HEK293 (cell line): ENCODE measurements around the gene NOXO1.

Source experiments
- CTCF ChIA-PET: fragments of 350-600 bp; formaldehyde crosslinking; extraction: SDS; loops from one replicate; lab custom pipeline; 2021; ENCODE audit warnings: antibody characterized with exemption; lab: Yijun Ruan, JAX
- POLR2A ChIA-PET: fragments of 300-600 bp; formaldehyde crosslinking; extraction: SDS; loops from one replicate; lab custom pipeline; 2020; ENCODE audit warnings: antibody characterized with exemption, inconsistent platforms; lab: Yijun Ruan, JAX
- H3K27ac ChIP-seq: fragments of 200-500 bp; sonication (Bioruptor generic); 2 replicates; pipeline ENCODE4 v1.5.1; 2014; ENCODE audit warnings: low read depth, low read length, control low read depth, inconsistent platforms; ENCODE audit errors: extremely low read depth
- H3K36me3 ChIP-seq, 2 experiments: fragments of 200-500 bp in 1 of 2; sonication (Bioruptor generic) in 1 of 2; 1 replicate in 1 of 2; 2 replicates in 1 of 2; pipeline ENCODE4 v1.5.1; 2014 to 2017; ENCODE audit warnings: inconsistent platforms in 2 of 2, low read length in 2 of 2; ENCODE audit not compliant: control insufficient read depth in 2 of 2, insufficient read depth in 1 of 2
- H3K4me1 ChIP-seq: fragments of 200-500 bp; sonication (Bioruptor generic); 2 replicates; pipeline ENCODE4 v1.5.1; 2014; ENCODE audit warnings: mild to moderate bottlenecking, low read length, inconsistent platforms; ENCODE audit not compliant: control insufficient read depth, insufficient read depth
- H3K4me3 ChIP-seq: 2 replicates; pipeline ENCODE4 v1.5.1; 2011; ENCODE audit warnings: low read depth, mild to moderate bottlenecking, control low read depth, low read length, moderate library complexity
- H3K9me3 ChIP-seq: fragments of 200-500 bp; sonication (Bioruptor generic); 2 replicates; pipeline ENCODE4 v1.5.1; 2014; ENCODE audit warnings: low read depth, low read length, inconsistent platforms; ENCODE audit not compliant: control insufficient read depth, insufficient read depth
- GLIS1 ChIP-seq: fragments of 450-650 bp; formaldehyde crosslinking; IDR thresholded peaks from 2 replicates; pipeline ENCODE4 v1.5.1; 2016; ENCODE audit warnings: missing biosample characterization, missing genetic modification characterization
- GLIS2 ChIP-seq: fragments of 450-650 bp; formaldehyde crosslinking; IDR thresholded peaks from 2 replicates; pipeline ENCODE4 v1.5.1; 2016; ENCODE audit warnings: missing biosample characterization, missing genetic modification characterization
- KLF1 ChIP-seq: fragments of 450-650 bp; formaldehyde crosslinking; IDR thresholded peaks from 2 replicates; pipeline ENCODE4 v1.5.1; 2016; ENCODE audit warnings: missing biosample characterization, missing genetic modification characterization
- SP2 ChIP-seq: fragments of 450-650 bp; formaldehyde crosslinking; IDR thresholded peaks from 2 replicates; pipeline ENCODE4 v1.5.1; 2016; ENCODE audit warnings: missing biosample characterization, missing genetic modification characterization
- ZBTB1 ChIP-seq: fragments of 450-650 bp; formaldehyde crosslinking; IDR thresholded peaks from 2 replicates; pipeline ENCODE4 v1.5.1; 2016; ENCODE audit warnings: missing biosample characterization, missing genetic modification characterization
- ZBTB20 ChIP-seq: fragments of 450-650 bp; formaldehyde crosslinking; IDR thresholded peaks from 2 replicates; pipeline ENCODE4 v1.5.1; 2016; ENCODE audit warnings: missing biosample characterization, missing genetic modification characterization
- ZIC2 ChIP-seq: fragments of 450-650 bp; formaldehyde crosslinking; IDR thresholded peaks from 2 replicates; pipeline ENCODE4 v1.5.1; 2016; ENCODE audit warnings: missing biosample characterization, missing genetic modification characterization
- ZNF121 ChIP-seq: fragments of 450-650 bp; formaldehyde crosslinking; IDR thresholded peaks from 2 replicates; pipeline ENCODE4 v1.5.1; 2016; ENCODE audit warnings: missing biosample characterization, missing genetic modification characterization
- ZNF148 ChIP-seq: fragments of 450-650 bp; formaldehyde crosslinking; IDR thresholded peaks from 2 replicates; pipeline ENCODE4 v1.5.0; 2017; ENCODE audit warnings: missing biosample characterization, missing genetic modification characterization, borderline replicate concordance
- ZNF19 ChIP-seq: fragments of 450-650 bp; formaldehyde crosslinking; IDR thresholded peaks from 2 replicates; pipeline ENCODE4; 2016; ENCODE audit warnings: missing biosample characterization, missing genetic modification characterization, low read depth
- ZNF214 ChIP-seq: fragments of 450-650 bp; formaldehyde crosslinking; IDR thresholded peaks from 2 replicates; pipeline ENCODE4 v1.5.1; 2017; ENCODE audit warnings: missing biosample characterization, mild to moderate bottlenecking, missing genetic modification characterization, borderline replicate concordance
- ZNF23 ChIP-seq: fragments of 450-650 bp; formaldehyde crosslinking; IDR thresholded peaks from 2 replicates; pipeline ENCODE4 v1.5.1; 2016; ENCODE audit warnings: missing biosample characterization, missing genetic modification characterization, borderline replicate concordance
- ZNF416 ChIP-seq: fragments of 450-650 bp; formaldehyde crosslinking; IDR thresholded peaks from 2 replicates; pipeline ENCODE4 v1.5.1; 2016; ENCODE audit warnings: missing biosample characterization, missing genetic modification characterization
- ZNF426 ChIP-seq: fragments of 450-650 bp; formaldehyde crosslinking; IDR thresholded peaks from 2 replicates; pipeline ENCODE4 v1.5.1; 2017; ENCODE audit warnings: missing biosample characterization, missing genetic modification characterization, mild to moderate bottlenecking, inconsistent platforms, moderate library complexity
- ZNF548 ChIP-seq: fragments of 450-650 bp; formaldehyde crosslinking; IDR thresholded peaks from 2 replicates; pipeline ENCODE4 v1.5.1; 2016; ENCODE audit warnings: missing biosample characterization, missing genetic modification characterization
- ZNF600 ChIP-seq: fragments of 450-650 bp; formaldehyde crosslinking; IDR thresholded peaks from 2 replicates; pipeline ENCODE4 v1.5.1; 2016; ENCODE audit warnings: missing biosample characterization, missing genetic modification characterization
- ZNF830 ChIP-seq: fragments of 450-650 bp; IDR thresholded peaks from 2 replicates; pipeline ENCODE4 v1.5.0; 2018; ENCODE audit warnings: missing biosample characterization, missing genetic modification characterization, low read depth, mild to moderate bottlenecking, moderate library complexity
- ZNF843 ChIP-seq: fragments of 450-650 bp; formaldehyde crosslinking; IDR thresholded peaks from 2 replicates; pipeline ENCODE4 v1.5.1; 2016; ENCODE audit warnings: missing biosample characterization, missing genetic modification characterization
- ZSCAN16 ChIP-seq: fragments of 450-650 bp; formaldehyde crosslinking; IDR thresholded peaks from 2 replicates; pipeline ENCODE4 v1.5.1; 2016; ENCODE audit warnings: missing biosample characterization, missing genetic modification characterization
- ZSCAN18 ChIP-seq: fragments of 450-650 bp; formaldehyde crosslinking; IDR thresholded peaks from 2 replicates; pipeline ENCODE4 v1.5.1; 2016; ENCODE audit warnings: missing biosample characterization, missing genetic modification characterization
- TF ChIP-seq, protein P1 (sequence below): fragments of 450-650 bp; formaldehyde crosslinking; IDR thresholded peaks from 2 replicates; pipeline ENCODE4 v1.5.1; 2017; ENCODE audit warnings: missing biosample characterization, missing genetic modification characterization
- TF ChIP-seq, protein P2 (sequence below): fragments of 450-650 bp; formaldehyde crosslinking; IDR thresholded peaks from 2 replicates; pipeline ENCODE4 v1.5.1; 2017; ENCODE audit warnings: missing biosample characterization, mild to moderate bottlenecking, missing genetic modification characterization, moderate library complexity

The NOXO1 gene

DNA sequence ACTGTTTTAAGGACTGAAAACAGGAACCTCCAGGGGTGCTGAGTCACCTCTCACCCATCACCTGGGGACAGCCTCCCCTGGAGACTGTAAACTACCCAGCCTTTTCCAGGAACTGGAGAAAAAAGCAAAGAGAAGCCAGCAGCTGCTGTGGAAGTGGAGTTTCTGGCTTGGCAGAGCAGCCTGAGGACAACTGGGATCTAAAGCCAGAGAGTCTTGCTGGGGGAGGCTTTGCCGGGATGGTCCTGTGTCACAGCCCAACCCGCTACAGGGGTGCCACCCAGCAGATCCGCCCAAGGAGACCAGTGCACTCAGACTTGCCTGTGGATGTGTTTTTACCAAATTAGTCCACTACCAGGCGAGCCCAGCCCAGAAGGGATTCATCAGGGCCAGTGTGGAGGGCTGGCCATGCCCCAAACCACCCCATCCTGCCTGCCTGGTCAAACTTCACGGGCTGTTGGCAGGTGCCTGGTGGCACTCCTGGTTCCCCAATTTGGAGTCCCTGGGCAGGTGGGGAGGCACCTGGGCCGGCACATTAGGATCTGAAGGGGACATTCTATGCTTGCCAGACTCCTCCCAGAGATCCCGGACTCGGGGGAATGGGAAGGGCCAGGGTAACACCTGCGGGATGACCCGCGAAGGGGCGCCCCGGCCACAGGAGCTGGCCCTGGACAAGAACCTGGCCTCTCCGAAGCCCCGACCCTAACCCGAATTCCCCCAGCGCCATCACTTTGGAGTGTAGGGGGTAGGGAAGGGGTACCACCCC lies 39.0 kb downstream of the NOXO1 start:
- ChIA-PET CTCF (interaction anchor here (0.6 to 2.6 kb wide), 4 partner anchors 13 to 262 kb away, joined by 3 to 19 read pairs (median 4); no protein-coding TSS in a partner anchor), POLR2A (interaction anchor here (1.1 to 1.7 kb wide), 5 partner anchors 15 to 23 kb away, joined by 5 to 33 read pairs (median 11); partner anchors contain the start of gene RPS2)
- H3K36me3 ChIP-seq, result peaks cover 0 to 33% of the 10 kb centered on the region in 2 experiments; a peak in 2 of 3 replicates
- no peaks in the 10 kb centered on the region for H3K4me1 ChIP-seq
- TF ChIP-seq KLF1 (tag by site-specific recombination) (peak; percentile 68), ZNF121 (no peak), ZNF843 (tag by site-specific recombination) (no peak), ZIC2 (peak; percentile 25; the same call in 1 of the 2 replicates), ZBTB1 (no peak), ZNF600 (tag by site-specific recombination) (peak; percentile 55), ZNF416 (no peak), ZSCAN18 (tag by site-specific recombination) (no peak), ZNF426 (tag by site-specific recombination) (no peak), ZBTB20 (tag by site-specific recombination) (0 out of 2 replicates have a peak, but pooled peaks have one; percentile 10), SP2 (tag by site-specific recombination) (peak; percentile 14; the same call in 1 of the 2 replicates), ZNF19 (tag by site-specific recombination) (no peak), GLIS2 (tag by site-specific recombination) (peak; percentile 25; the same call in 1 of the 2 replicates), GLIS1 (peak; percentile 93), ZSCAN16 (no peak)
- TF ChIP-seq, protein P1, sequence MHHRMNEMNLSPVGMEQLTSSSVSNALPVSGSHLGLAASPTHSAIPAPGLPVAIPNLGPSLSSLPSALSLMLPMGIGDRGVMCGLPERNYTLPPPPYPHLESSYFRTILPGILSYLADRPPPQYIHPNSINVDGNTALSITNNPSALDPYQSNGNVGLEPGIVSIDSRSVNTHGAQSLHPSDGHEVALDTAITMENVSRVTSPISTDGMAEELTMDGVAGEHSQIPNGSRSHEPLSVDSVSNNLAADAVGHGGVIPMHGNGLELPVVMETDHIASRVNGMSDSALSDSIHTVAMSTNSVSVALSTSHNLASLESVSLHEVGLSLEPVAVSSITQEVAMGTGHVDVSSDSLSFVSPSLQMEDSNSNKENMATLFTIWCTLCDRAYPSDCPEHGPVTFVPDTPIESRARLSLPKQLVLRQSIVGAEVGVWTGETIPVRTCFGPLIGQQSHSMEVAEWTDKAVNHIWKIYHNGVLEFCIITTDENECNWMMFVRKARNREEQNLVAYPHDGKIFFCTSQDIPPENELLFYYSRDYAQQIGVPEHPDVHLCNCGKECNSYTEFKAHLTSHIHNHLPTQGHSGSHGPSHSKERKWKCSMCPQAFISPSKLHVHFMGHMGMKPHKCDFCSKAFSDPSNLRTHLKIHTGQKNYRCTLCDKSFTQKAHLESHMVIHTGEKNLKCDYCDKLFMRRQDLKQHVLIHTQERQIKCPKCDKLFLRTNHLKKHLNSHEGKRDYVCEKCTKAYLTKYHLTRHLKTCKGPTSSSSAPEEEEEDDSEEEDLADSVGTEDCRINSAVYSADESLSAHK (tag by site-specific recombination), result no peak
- TF ChIP-seq, protein P2, sequence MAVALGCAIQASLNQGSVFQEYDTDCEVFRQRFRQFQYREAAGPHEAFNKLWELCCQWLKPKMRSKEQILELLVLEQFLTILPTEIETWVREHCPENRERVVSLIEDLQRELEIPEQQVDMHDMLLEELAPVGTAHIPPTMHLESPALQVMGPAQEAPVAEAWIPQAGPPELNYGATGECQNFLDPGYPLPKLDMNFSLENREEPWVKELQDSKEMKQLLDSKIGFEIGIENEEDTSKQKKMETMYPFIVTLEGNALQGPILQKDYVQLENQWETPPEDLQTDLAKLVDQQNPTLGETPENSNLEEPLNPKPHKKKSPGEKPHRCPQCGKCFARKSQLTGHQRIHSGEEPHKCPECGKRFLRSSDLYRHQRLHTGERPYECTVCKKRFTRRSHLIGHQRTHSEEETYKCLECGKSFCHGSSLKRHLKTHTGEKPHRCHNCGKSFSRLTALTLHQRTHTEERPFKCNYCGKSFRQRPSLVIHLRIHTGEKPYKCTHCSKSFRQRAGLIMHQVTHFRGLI (tag by site-specific recombination), result peak; percentile 62; the same call in 1 of the 2 replicates
- no peak overlapping the region; the same call in 1 of the 2 replicates for H3K27ac ChIP-seq
- H3K9me3 ChIP-seq, result no peaks in the 10 kb centered on the region
- H3K4me3 ChIP-seq, result peak overlapping the region; percentile 67

GRCh38 chr16:1941162-1942046 lies 39.9 kb downstream of the NOXO1 start:
- ChIA-PET CTCF (interaction anchor here (0.6 to 2.6 kb wide), 5 partner anchors 9 to 263 kb away, joined by 3 to 19 read pairs (median 4); no protein-coding TSS in a partner anchor), POLR2A (interaction anchor here (1.0 to 1.9 kb wide), 6 partner anchors 12 to 310 kb away, joined by 3 to 11 read pairs (median 5); partner anchors contain the start of genes ECI1 and RPS2)
- no peak overlapping the region for H3K27ac ChIP-seq
- H3K9me3 ChIP-seq, result no peaks in the 10 kb centered on the region
- no peak overlapping the region for H3K4me3 ChIP-seq
- no peaks in the 10 kb centered on the region for H3K4me1 ChIP-seq
- peaks cover 0 to 38% of the 10 kb centered on the region in 2 experiments; a peak in 2 of 3 replicates for H3K36me3 ChIP-seq
- TF ChIP-seq ZNF23 (no peak), ZNF830 (no peak), ZNF214 (tag by site-specific recombination) (no peak), ZNF148 (no peak), ZNF548 (tag by site-specific recombination) (no peak)
